Natural killer cell (primary cell): ENCODE data around the gene HELZ2. TPM values are rescaled to one million over a fixed set of nuclear protein-coding genes. Genes with fewer than 3 reads are reported as not detected.

Experiments
- ATAC-seq, 3 donors: fragments of 150-1000 bp in 2 of 3; fragments of 200-7000 bp in 1 of 3; cut with Tn5 transposase; 1 replicate in 1 of 3; 2 replicates in 2 of 3; pipeline ENCODE4 v1.10.0; 2021; ENCODE audit warnings: mild to moderate bottlenecking in 2 of 3, moderate library complexity in 2 of 3
- DNase-seq, 2 donors: peaks; one replicate each; pipeline versions ENCODE4 v3.0.0 to v3.0.0-alpha.2; 2013 to 2021; ENCODE audit warnings: mixed read lengths in 1 of 2
- H3K27ac ChIP-seq: one replicate; pipeline ENCODE4 v1.5.1; 2013; ENCODE audit warnings: mild to moderate bottlenecking, low read length
- H3K27me3 ChIP-seq: one replicate; pipeline ENCODE4 v1.6.1; 2013; ENCODE audit warnings: low read length; ENCODE audit not compliant: control insufficient read depth, insufficient read depth
- H3K36me3 ChIP-seq: one replicate; pipeline ENCODE4 v1.6.1; 2013; ENCODE audit warnings: low read length; ENCODE audit not compliant: control insufficient read depth, insufficient read depth
- H3K4me1 ChIP-seq: one replicate; pipeline ENCODE4 v1.6.1; 2013; ENCODE audit warnings: low read length; ENCODE audit not compliant: control insufficient read depth, insufficient read depth
- H3K4me3 ChIP-seq: one replicate; pipeline ENCODE4 v1.5.1; 2013; ENCODE audit warnings: low read length
- H3K9me3 ChIP-seq: one replicate; pipeline ENCODE4 v1.6.1; 2013; ENCODE audit warnings: low read length; ENCODE audit not compliant: control insufficient read depth, insufficient read depth
- H3K27ac Mint-ChIP-seq, 2 donors: one replicate each; pipeline ENCODE4 v1.8.0; 2022; ENCODE audit warnings: mild to moderate bottlenecking in 2 of 2, mixed read lengths in 2 of 2, moderate library complexity in 1 of 2
- H3K27me3 Mint-ChIP-seq, 2 donors: one replicate each; pipeline ENCODE4 v1.8.0; 2022; ENCODE audit warnings: low read depth in 2 of 2, mixed read lengths in 2 of 2
- H3K36me3 Mint-ChIP-seq: one replicate; pipeline ENCODE4 v1.8.0; 2022; ENCODE audit warnings: mixed read lengths
- H3K4me1 Mint-ChIP-seq, 2 donors: one replicate each; pipeline ENCODE4 v1.8.0; 2022; ENCODE audit warnings: mixed read lengths in 2 of 2
- H3K4me3 Mint-ChIP-seq: one replicate; pipeline ENCODE4 v1.8.0; 2022; ENCODE audit warnings: mild to moderate bottlenecking, moderate library complexity, mixed read lengths
- H3K9me3 Mint-ChIP-seq, 2 donors: one replicate each; pipeline ENCODE4 v1.8.0; 2022; ENCODE audit warnings: mixed read lengths in 2 of 2
- CTCF ChIP-seq: fragments of 200-600 bp; IDR thresholded peaks from one replicate; pipeline ENCODE4 v1.8.0; 2022; ENCODE audit warnings: antibody characterized with exemption
- WGBS: methylation state at CpG from one replicate; pipeline ENCODE4 v1.1.7; 2013; ENCODE audit warnings: missing lambda C conversion rate; ENCODE audit not compliant: insufficient coverage; 5-methylcytosine and 5-hydroxymethylcytosine counted together
- intact Hi-C: fragments of 100-400 bp; cut with micrococcal nuclease; formaldehyde crosslinking; loops from one replicate; pipeline ENCODE4 v1.14.2; 2022
- total RNA-seq, 4 donors: library from RNA; stranded (reverse); fragments of 120-200 nt in 1 of 4; gene quantifications; one replicate each; pipeline versions ENCODE4 v1.2.3 to v1.2.4, GENCODE V29; 2013 to 2022

Gene HELZ2
- total RNA-seq, 3 donors from 2014 or later (not counting 1 experiment from before 2014, with no cell fraction given) = 85.2 to 90.7 (median 89.4) TPM

- Histone ChIP-seq H3K27me3 (no peaks in the 10 kb centered on the region), H3K27ac (no peak overlapping the region), H3K4me1 (no peaks in the 10 kb centered on the region), H3K4me3 (no peak overlapping the region), H3K9me3 (no peaks in the 10 kb centered on the region), H3K36me3 (peaks cover 27% of the 10 kb centered on the region)
- no peak overlapping the region for H3K4me3 Mint-ChIP-seq
- H3K27ac Mint-ChIP-seq = no peak overlapping the region
- no peaks in the 10 kb centered on the region for H3K4me1 Mint-ChIP-seq
- WGBS = 96% methylated on average over 12 of the region's 12 CpGs
- no peaks in the 10 kb centered on the region for H3K36me3 Mint-ChIP-seq
- no peaks in the 10 kb centered on the region for H3K27me3 Mint-ChIP-seq
- ATAC-seq (no peak), DNase-seq (no peak)
- intact Hi-C loops = no loop called here
- H3K9me3 Mint-ChIP-seq = no peaks in the 10 kb centered on the region
- TF ChIP-seq CTCF = no peak
Measured at GRCh38 chr20:63587256-63587655, 13.2 kb upstream of the HELZ2 start.

- H3K4me1 ChIP-seq = no peaks in the 10 kb centered on the region
- H3K36me3 Mint-ChIP-seq = no peaks in the 10 kb centered on the region
- no peaks in the 10 kb centered on the region for H3K27me3 ChIP-seq
- intact Hi-C loops = no loop called here
- no peak overlapping the region for H3K27ac ChIP-seq
- DNase-seq (no peak), ATAC-seq (no peak)
- peaks cover 22% of the 10 kb centered on the region for H3K36me3 ChIP-seq
- TF ChIP-seq CTCF = no peak
- H3K27me3 Mint-ChIP-seq = no peaks in the 10 kb centered on the region
- 89% methylated on average over 17 of the region's 17 CpGs for WGBS
- H3K4me3 ChIP-seq = no peak overlapping the region
- no peak overlapping the region for H3K4me3 Mint-ChIP-seq
- no peaks in the 10 kb centered on the region for H3K9me3 ChIP-seq
- H3K4me1 Mint-ChIP-seq = no peaks in the 10 kb centered on the region
- H3K27ac Mint-ChIP-seq = no peak overlapping the region
- H3K9me3 Mint-ChIP-seq = no peaks in the 10 kb centered on the region
Measured at GRCh38 chr20:63586797-63587196, 12.8 kb upstream of the HELZ2 start.

- intact Hi-C loops = no loop called here
- H3K4me1 ChIP-seq = no peaks in the 10 kb centered on the region
Measured at GRCh38 chr20:63585616-63586565, 11.9 kb upstream of the HELZ2 start.

More at GRCh38 chr20:63585616-63586565, 11.9 kb upstream of the HELZ2 start:
- no peaks in the 10 kb centered on the region for H3K4me1 Mint-ChIP-seq
- TF ChIP-seq CTCF = no peak
- H3K27ac ChIP-seq = no peak overlapping the region
- H3K27me3 ChIP-seq = no peaks in the 10 kb centered on the region
- H3K27me3 Mint-ChIP-seq = no peaks in the 10 kb centered on the region
- no peak overlapping the region for H3K27ac Mint-ChIP-seq
- WGBS = 91% methylated on average over 22 of the region's 22 CpGs
- H3K4me3 Mint-ChIP-seq = no peak overlapping the region
- no peaks in the 10 kb centered on the region for H3K9me3 Mint-ChIP-seq
- no peak for DNase-seq
- peaks cover 17% of the 10 kb centered on the region for H3K36me3 ChIP-seq
- H3K9me3 ChIP-seq = no peaks in the 10 kb centered on the region
- ATAC-seq = no peak
- H3K36me3 Mint-ChIP-seq = no peaks in the 10 kb centered on the region
- H3K4me3 ChIP-seq = no peak overlapping the region
